DMS114 treated with DMSO at 0.1 percent for 48 hours (cell line): ENCODE results near the gene ZFHX3.

Experiments used
- DNase-seq: peaks from one replicate; lab custom pipeline; 2025; ENCODE audit not compliant: unreplicated experiment; lab: John Stamatoyannopoulos, UW

Gene ZFHX3

GRCh38 chr16:72911971-72912370 lies 136.0 kb downstream of the ZFHX3 start:
- DNase-seq, result no peak

GRCh38 chr16:72910875-72911274 lies 137.1 kb downstream of the ZFHX3 start:
- no peak for DNase-seq

DNA sequence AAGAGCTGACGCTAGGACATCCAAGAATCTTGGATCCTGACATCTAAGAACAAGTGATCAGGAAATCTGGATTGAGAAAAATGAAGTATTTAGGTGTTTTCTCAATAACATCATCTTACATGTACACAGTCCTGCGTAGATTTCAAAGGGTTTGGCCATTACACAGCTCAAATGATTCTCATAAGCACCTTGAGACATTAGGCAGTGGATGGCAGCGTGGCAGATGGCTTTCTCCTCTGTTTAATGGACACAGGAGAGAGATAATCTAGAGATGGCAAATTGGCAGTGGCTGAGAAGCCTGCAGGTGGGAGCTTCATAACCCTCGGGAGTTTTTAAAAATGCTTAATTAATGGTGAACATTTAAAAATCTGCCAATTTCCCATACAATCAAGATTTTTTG lies 137.5 kb downstream of the ZFHX3 start:
- DNase-seq, result no peak

GRCh38 chr16:72909196-72909595 lies 138.7 kb downstream of the ZFHX3 start:
- DNase-seq, result no peak

DNA sequence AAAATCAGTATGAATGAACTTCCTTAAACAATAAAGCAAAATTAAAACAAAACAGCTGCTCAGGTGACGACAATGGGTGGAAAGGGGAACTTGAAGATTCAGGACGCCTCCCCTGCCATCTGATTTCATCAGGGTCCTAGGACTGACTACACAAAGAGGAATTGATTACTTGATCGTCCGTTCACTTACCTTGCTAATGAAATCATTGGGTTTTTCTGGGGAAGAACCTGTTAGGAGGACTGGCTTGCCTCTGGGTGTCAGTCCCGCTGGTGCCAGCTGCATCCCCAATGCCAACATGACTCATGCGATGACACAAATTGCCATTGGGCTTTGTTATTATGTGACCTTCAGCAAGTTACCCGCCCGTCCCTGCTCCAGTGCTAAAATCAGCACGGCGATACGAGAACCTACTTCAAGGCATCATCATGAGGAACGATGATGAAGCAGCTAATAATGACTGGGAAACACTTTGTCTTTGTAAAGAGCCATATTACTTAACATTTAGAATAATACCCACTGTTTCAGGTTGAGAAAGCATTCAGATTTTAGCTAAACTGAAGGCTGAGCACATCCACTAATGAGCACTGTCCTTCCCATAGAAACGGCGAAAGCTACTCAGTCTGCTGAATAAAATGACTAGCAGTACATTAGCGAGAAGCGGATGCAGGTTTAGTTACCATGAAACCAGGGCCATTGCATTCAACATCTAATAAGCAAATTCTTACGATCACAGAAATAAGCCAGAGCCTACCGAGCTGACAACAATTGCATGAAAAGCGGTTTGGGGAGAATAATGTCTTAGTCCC lies 139.4 kb downstream of the ZFHX3 start:
- no peak for DNase-seq

DNA sequence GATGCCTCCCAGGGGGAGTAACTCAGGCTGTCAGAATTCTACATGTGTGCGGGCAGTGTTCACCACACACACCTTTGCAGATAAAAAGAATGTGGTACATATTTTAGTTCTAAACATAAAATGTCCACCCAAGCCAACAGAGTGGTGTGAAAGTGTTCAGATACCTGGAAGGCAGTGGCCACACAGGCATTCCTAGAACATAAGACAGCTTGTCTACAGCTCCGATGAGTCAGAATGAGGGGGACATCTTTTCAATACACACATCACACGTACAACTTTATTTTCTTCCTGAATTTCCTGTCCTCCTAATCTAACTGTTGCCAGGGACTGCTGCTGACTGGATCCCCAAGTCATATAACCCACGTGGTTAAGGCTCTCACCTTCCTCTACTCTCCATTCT lies 142.3 kb downstream of the ZFHX3 start:
- DNase-seq, result no peak

- DNase-seq, result no peak
These were observed 144.8 kb downstream of the ZFHX3 start for GRCh38 chr16:72903176-72903575.

DNA sequence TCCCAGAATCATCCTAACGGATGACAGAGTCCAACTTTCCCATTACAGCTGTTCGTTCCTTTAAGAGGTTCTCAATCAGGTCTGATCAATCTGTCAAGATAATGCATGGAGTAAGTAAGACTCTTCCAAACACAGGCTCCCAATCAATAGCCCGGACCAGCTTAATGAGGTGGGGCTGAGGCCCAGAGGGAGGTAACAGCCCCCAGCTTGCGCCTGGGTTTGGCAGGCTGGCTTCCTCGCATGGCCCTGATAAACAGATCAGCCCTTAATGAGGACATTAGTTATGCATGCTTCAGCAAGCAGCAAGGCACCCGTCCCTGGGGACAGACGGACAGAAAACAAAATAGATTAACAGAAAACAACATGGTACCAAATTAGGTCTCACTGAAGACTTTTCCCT lies 145.7 kb downstream of the ZFHX3 start:
- DNase-seq, result no peak

DNA sequence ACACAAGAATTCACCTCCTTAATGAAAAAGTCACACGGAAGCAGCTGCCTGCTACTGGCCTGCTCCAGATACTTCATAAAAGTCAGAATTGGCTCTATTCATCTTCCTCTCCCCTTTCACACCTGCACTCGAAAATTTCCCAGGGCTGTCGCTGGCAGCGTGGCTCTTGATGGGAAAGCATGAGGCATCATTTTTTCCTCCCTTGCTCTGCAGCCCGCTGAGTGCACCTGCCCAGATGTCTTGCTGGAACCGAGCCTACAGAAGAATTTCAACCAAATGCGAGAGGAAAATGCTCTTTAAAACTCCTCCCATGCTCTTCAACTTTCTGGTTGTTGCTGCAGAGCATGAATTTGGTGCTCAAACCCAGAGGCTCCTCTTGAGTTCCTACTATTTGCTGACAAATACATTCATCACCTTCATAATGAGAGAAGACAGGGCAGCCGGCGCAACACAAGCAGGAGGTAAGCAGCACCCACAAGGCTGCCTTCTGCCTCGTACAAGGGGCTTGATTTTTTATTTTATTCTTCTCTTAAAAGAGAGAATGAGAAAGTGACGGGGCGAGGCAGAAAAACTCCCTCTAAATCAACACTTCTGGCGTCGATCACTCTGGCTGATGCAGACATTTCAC lies 146.8 kb downstream of the ZFHX3 start:
- no peak for DNase-seq

DNA sequence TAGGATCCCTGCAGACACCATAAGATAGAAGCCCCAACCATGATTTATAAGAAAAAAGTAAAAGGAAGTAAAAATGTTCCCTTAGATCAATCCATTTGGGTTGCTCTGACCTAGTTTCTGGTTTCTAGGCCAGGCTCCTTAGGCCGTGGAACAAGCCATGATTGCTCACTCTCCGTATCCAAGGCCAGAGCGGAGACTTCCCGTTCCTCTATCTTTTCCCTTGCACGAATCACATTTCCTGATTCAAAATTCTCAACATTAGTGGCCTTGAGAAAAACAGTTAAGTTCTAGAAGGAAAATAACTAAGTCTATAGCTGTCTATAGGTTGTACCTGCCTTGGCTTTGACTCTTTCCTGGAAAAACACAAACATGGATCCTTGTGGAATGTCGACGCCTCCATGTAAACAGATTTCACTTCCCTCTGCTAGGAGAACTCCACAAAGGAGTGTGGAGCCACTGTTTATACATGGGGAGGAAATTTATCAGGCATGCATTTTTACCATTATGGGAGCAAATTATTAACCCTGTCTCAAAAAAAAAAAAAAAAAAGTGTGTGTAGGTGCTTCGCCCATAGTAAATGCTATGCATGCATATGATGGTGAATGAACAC lies 149.6 kb downstream of the ZFHX3 start:
- DNase-seq, result no peak

GRCh38 chr16:72897707-72898106 lies 150.2 kb downstream of the ZFHX3 start:
- no peak for DNase-seq

DNA sequence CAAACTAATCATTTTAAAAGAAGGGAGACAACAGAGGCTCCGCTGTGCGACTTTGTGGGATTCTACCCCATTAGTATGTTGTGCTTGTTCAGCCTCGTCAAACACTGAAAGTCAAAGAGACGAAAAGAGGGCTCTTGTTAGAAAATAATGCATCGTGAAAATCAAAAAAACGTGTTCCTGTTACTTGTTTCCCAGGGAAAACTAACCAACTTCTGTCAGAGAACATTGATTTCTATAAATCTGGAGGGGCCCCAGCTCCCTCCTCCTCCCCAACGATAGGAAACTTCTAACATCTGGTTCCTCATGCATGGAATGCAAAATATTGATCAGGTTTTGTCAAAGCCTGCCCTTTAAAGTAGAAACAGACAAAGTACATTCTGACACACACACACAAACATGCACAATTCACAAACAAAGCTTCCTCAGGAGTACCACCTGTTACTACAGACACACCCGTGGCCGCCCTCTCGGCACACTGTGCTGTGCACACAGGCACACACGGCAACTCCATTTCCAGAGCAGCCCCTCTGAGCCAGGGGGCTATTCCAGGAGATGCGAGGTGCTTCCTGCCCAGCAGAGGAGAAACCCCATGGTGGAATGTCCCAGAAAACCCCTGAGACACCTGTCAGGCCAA lies 151.3 kb downstream of the ZFHX3 start:
- DNase-seq, result no peak

GRCh38 chr16:72895951-72896350 lies 152.0 kb downstream of the ZFHX3 start:
- DNase-seq, result no peak

DNA sequence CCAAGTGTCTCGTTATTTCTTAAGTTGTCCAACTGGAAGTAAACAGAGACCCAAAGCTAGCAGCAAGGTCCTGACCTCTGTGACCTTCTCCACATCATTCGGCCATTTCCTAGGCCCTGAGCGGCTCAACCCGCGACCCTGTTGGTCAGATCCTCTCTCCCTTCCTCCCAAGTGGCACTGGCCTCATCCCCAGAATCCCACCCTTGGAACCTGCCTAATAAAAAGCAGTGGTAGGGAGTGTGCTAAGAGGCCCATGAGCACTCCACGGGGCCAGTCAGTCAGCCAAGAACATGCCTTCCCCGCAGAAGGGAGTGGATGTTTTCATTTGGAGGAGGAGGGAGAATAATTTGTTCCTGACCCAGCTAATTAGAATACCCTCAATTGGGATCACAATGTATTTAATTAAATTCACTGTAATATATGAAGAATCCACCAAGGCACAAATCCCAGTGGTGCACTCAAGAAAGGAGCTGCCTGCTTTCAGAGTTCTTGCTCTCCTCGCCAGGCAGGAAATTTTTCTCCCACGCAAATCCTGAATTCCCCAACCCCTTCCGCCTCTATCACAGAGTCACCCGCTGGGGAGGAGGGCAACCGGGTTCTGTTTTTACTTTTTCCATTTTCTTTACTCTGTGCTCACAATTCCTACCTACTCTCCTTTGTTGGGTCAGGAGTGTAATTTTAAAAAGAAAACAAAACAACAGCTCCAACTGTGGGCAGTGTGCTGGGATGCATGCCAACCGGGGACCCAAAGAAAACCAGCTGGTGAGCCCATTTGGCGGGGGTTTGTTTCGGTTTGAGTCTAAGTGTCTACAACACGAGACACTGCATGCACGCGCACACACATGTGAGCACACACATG lies 153.4 kb downstream of the ZFHX3 start:
- DNase-seq, result no peak

GRCh38 chr16:72891291-72892227 lies 156.4 kb downstream of the ZFHX3 start:
- no peak for DNase-seq

- no peak for DNase-seq
These were observed 157.3 kb downstream of the ZFHX3 start for GRCh38 chr16:72890587-72890986.

- no peak for DNase-seq
These were observed 158.0 kb downstream of the ZFHX3 start for GRCh38 chr16:72889616-72890582.

- no peak for DNase-seq
These were observed 160.4 kb downstream of the ZFHX3 start for GRCh38 chr16:72887537-72887936.
